Immature natural killer cell (primary cell): ENCODE measurements around the gene CTSA. TPM values are rescaled to one million over a fixed set of nuclear protein-coding genes. Genes with fewer than 3 reads are reported as not detected.

Experiments
- DNase-seq, 3 donors: peaks; one replicate each; pipeline ENCODE4 v3.0.0; 2022; ENCODE audit warnings: mixed read lengths in 1 of 3
- H3K27ac Mint-ChIP-seq, 6 donors: one replicate each; pipeline ENCODE4 v1.8.0; 2020; ENCODE audit warnings: mixed read lengths in 6 of 6, mild to moderate bottlenecking in 5 of 6, inconsistent platforms in 4 of 6, moderate library complexity in 3 of 6
- H3K27me3 Mint-ChIP-seq, 3 donors: one replicate each; pipeline ENCODE4 v1.8.0; 2020 to 2021; ENCODE audit warnings: low read depth in 3 of 3, mild to moderate bottlenecking in 3 of 3, mixed read lengths in 3 of 3, moderate library complexity in 3 of 3, inconsistent platforms in 1 of 3
- H3K36me3 Mint-ChIP-seq, 3 donors: one replicate each; pipeline ENCODE4 v1.8.0; 2020; ENCODE audit warnings: mixed read lengths in 3 of 3, inconsistent platforms in 2 of 3, mild to moderate bottlenecking in 2 of 3
- H3K4me1 Mint-ChIP-seq, 2 donors: one replicate each; pipeline ENCODE4 v1.8.0; 2020; ENCODE audit warnings: inconsistent platforms in 2 of 2, mild to moderate bottlenecking in 2 of 2, mixed read lengths in 2 of 2, moderate library complexity in 1 of 2
- H3K4me3 Mint-ChIP-seq, 5 donors: one replicate each; pipeline ENCODE4 v1.8.0; 2020; ENCODE audit warnings: mild to moderate bottlenecking in 5 of 5, mixed read lengths in 5 of 5, inconsistent platforms in 3 of 5, moderate library complexity in 3 of 5
- H3K9me3 Mint-ChIP-seq, 6 donors: one replicate each; pipeline ENCODE4 v1.8.0; 2020; ENCODE audit warnings: mild to moderate bottlenecking in 6 of 6, mixed read lengths in 6 of 6, inconsistent platforms in 4 of 6, moderate library complexity in 3 of 6
- polyA plus RNA-seq, 3 donors: library from polyadenylated mRNA; unstranded; fragments of 300-500 nt; fragmentation: Illumina TruSeq; gene quantifications; one replicate each; pipeline ENCODE4 v1.2.3, GENCODE V29; 2021

The CTSA gene
- polyA plus RNA-seq, 3 donors from 2014 or later: 76.8 to 119 (median 97.6) TPM

GRCh38 chr20:45935416-45936046, 44.4 kb downstream of the CTSA start:
- Mint-ChIP-seq H3K36me3 (peaks cover 12 to 25% (median 13%) of the 10 kb centered on the region in 3 donors), H3K4me1 (peaks cover 34% of the 10 kb centered on the region in 2 donors), H3K9me3 (no peaks in the 10 kb centered on the region), H3K4me3 (peak overlapping the region; percentile 91 to 96 (median 94)), H3K27ac (peak overlapping the region; percentile 94 to 97 (median 96)), H3K27me3 (peaks cover 17 to 19% (median 19%) of the 10 kb centered on the region in 3 donors)
- no peak for DNase-seq

- H3K4me1 Mint-ChIP-seq: peaks cover 34% of the 10 kb centered on the region in 2 donors
- DNase-seq: no peak
- H3K36me3 Mint-ChIP-seq: peaks cover 12 to 25% (median 13%) of the 10 kb centered on the region in 3 donors
These were observed 46.6 kb downstream of the CTSA start for GRCh38 chr20:45937765-45938164.

DNA sequence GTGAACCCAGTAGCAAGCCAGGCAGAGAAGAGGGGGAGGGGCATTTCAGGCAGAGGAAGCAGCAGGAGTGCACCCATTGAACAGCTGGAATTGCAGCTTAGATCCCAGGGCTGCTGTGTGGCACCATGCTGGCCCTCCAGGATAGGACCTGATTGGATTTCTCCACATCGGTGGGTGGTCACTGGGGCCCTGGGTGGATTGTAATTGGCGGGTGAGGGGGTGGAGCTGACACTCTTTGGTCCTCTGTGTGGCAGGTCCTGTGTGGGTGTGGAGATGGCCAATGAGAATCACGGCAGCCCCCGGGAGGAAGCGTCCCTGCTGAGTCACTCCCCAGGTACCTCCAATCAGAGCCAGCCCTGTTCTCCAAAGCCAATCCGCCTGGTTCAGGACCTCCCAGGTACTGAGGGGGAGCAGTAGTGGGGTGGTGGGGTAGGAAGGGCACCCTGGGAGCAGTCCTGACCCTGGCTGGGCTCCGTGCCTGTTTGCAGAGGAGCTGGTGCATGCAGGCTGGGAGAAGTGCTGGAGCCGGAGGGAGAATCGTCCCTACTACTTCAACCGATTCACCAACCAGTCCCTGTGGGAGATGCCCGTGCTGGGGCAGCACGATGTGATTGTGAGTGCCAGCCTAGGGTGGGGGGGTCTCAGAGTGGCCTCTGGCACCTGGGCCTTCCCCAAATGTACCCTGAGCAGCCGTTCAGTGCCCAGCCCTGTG, 47.7 kb downstream of the CTSA start:
- no peak for DNase-seq
- Mint-ChIP-seq H3K27ac (peak overlapping the region in 3 of 6 donors; percentile 55 to 89 (median 79)), H3K36me3 (peaks cover 14 to 30% (median 14%) of the 10 kb centered on the region in 3 donors), H3K9me3 (no peaks in the 10 kb centered on the region), H3K27me3 (peaks cover 15 to 16% (median 16%) of the 10 kb centered on the region in 3 donors), H3K4me1 (peaks cover 32% of the 10 kb centered on the region in 2 donors), H3K4me3 (no peak overlapping the region)

More at GRCh38 chr20:45937765-45938164, 46.6 kb downstream of the CTSA start:
- peaks cover 17 to 19% (median 19%) of the 10 kb centered on the region in 3 donors for H3K27me3 Mint-ChIP-seq
- H3K27ac Mint-ChIP-seq: peak overlapping the region in 5 of 6 donors; percentile 55 to 89 (median 78)
- no peaks in the 10 kb centered on the region for H3K9me3 Mint-ChIP-seq
- H3K4me3 Mint-ChIP-seq: peak overlapping the region in 4 of 5 donors; percentile 38 to 64 (median 52)

DNA sequence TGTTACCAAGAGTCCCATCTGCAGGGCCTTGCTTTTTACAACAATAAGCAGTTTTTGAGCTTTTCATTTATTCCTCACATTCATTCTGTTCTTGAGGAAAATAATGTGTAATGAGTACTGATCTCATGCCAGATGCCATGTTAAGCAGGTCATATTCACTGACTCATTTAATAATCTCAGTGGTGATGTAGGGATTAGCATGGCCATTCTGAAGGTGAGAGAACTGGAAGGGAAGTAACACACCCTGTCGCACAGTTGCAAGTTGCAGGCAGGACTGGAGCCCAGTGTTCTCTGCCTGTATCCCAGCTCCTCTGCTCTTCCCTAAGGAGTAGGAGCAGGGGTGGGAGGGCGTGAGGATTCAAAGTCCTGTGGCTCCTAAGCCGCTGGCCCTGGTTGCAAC, 48.9 kb downstream of the CTSA start:
- Mint-ChIP-seq H3K27me3 (peaks cover 4 to 9% (median 8%) of the 10 kb centered on the region in 3 donors), H3K4me3 (no peak overlapping the region), H3K9me3 (no peaks in the 10 kb centered on the region), H3K36me3 (peaks cover 20 to 41% (median 21%) of the 10 kb centered on the region in 3 donors), H3K27ac (peak overlapping the region in 2 of 6 donors; percentile 31 to 34), H3K4me1 (peaks cover 42% of the 10 kb centered on the region in 2 donors)
- no peak for DNase-seq

- no peak for DNase-seq
- Mint-ChIP-seq H3K9me3 (no peaks in the 10 kb centered on the region), H3K27ac (peak overlapping the region in 1 of 6 donors; percentile 34), H3K4me1 (peaks cover 42% of the 10 kb centered on the region in 2 donors), H3K36me3 (peaks cover 20 to 42% (median 21%) of the 10 kb centered on the region in 3 donors), H3K4me3 (no peak overlapping the region), H3K27me3 (peaks cover 0 to 7% (median 5%) of the 10 kb centered on the region in 3 donors)
These were observed 49.3 kb downstream of the CTSA start for GRCh38 chr20:45940469-45940868.

- Mint-ChIP-seq H3K27me3 (peaks cover 8 to 13% (median 11%) of the 10 kb centered on the region in 3 donors), H3K4me3 (peak overlapping the region in 2 of 5 donors; percentile 59 to 67), H3K9me3 (no peaks in the 10 kb centered on the region), H3K4me1 (peaks cover 37 to 50% of the 10 kb centered on the region in 2 donors), H3K36me3 (peaks cover 16 to 42% (median 23%) of the 10 kb centered on the region in 3 donors), H3K27ac (peak overlapping the region; percentile 84 to 97 (median 92))
- no peak for DNase-seq
These were observed 52.5 kb downstream of the CTSA start for GRCh38 chr20:45943613-45944012.

GRCh38 chr20:45944151-45944964, 53.2 kb downstream of the CTSA start:
- peaks cover 8 to 13% (median 11%) of the 10 kb centered on the region in 3 donors for H3K27me3 Mint-ChIP-seq
- no peaks in the 10 kb centered on the region for H3K9me3 Mint-ChIP-seq
- H3K27ac Mint-ChIP-seq: peak overlapping the region; percentile 84 to 97 (median 92)
- H3K4me3 Mint-ChIP-seq: peak overlapping the region in 4 of 5 donors; percentile 59 to 83 (median 72)
- peaks cover 37 to 56% of the 10 kb centered on the region in 2 donors for H3K4me1 Mint-ChIP-seq
- peak in 2 of 3 donors; percentile 45 to 67 for DNase-seq
- peaks cover 15 to 40% (median 23%) of the 10 kb centered on the region in 3 donors for H3K36me3 Mint-ChIP-seq

DNA sequence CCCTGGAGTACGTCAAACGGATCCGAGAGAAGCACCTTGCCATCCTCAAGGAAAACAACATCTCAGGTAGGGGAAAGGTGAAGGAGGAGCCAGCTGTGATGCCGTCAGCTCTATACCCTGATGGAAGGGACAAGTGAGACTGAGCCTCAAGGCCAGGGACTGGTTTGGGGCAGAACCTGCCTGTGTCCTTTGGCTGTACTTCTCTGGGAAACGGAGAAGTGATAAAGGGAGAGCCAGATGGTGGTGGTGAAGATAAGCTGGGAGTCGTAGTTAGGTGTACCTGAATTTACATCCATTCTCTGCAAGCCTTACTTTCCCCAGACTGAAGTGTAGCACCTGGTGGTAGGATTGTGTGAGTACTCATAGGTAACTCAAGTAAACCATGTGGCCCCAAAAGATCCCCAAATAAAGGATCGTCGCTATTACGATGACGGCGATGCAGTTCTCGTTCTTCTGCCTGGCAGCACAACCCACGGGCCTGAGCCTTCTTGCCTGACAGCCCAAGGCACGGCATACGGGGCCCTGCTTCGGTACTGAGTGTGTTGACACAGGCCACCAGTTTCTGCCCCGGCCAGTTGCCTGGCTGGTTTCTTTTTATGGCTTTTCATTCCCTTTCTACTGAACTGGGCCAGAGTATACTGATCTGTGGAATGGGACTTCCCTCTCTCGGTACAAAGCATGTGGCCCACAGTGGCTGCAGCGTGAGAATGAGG, 54.0 kb downstream of the CTSA start:
- peaks cover 8 to 13% (median 11%) of the 10 kb centered on the region in 3 donors for H3K27me3 Mint-ChIP-seq
- peaks cover 37 to 58% of the 10 kb centered on the region in 2 donors for H3K4me1 Mint-ChIP-seq
- H3K27ac Mint-ChIP-seq: peak overlapping the region; percentile 88 to 97 (median 92)
- no peaks in the 10 kb centered on the region for H3K9me3 Mint-ChIP-seq
- peak overlapping the region; percentile 18 to 83 (median 77) for H3K4me3 Mint-ChIP-seq
- DNase-seq: no peak
- H3K36me3 Mint-ChIP-seq: peaks cover 10 to 34% (median 16%) of the 10 kb centered on the region in 3 donors

GRCh38 chr20:45945678-45946148, 54.6 kb downstream of the CTSA start:
- Mint-ChIP-seq H3K36me3 (peaks cover 8 to 31% (median 16%) of the 10 kb centered on the region in 3 donors), H3K27ac (peak overlapping the region; percentile 88 to 97 (median 92)), H3K27me3 (peaks cover 8 to 13% (median 11%) of the 10 kb centered on the region in 3 donors), H3K4me3 (peak overlapping the region; percentile 59 to 83 (median 77)), H3K4me1 (peaks cover 37 to 61% of the 10 kb centered on the region in 2 donors), H3K9me3 (no peaks in the 10 kb centered on the region)
- DNase-seq: peak in 2 of 3 donors; percentile 40 to 45

DNA sequence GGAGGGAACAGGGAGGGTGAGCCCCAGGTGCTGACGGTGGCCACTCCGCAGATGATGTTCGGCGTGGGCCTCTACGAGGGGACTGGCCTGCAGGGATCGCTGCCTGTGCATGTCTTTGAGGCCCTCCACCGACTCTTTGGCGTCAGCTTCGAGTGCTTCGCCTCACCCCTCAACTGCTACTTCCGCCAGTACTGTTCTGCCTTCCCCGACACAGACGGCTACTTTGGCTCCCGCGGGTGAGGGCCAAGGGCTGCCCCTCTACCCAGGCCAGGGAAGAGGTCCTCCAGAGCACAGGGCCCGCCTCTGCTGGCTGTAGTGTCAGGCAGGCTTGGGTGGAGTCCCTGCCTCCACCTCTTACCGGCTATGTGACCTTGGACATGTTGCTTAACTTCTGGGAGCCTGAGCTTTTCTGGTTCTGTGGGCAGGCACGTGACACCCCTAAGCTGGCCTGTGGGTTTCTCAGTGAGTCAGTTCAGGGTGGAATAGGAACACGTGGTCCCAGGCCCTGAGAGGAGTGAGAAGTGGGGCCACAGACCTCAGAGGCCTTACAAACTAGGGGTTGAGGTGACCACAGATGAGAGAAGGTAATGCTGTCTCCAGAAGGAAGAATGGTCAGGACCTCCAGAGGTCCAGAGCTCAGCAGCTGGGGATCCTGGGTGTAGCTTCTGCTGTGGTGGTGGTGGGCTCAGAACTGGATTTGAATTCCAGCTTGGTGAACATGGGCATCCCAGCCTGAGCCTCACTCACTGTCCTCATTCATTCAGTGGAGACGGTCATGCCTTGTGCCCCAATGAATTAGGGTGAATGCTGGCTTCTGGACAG, 55.2 kb downstream of the CTSA start:
- Mint-ChIP-seq H3K9me3 (no peaks in the 10 kb centered on the region), H3K36me3 (peaks cover 8 to 31% (median 16%) of the 10 kb centered on the region in 3 donors), H3K27ac (peak overlapping the region; percentile 88 to 97 (median 92)), H3K4me1 (peaks cover 37 to 61% of the 10 kb centered on the region in 2 donors), H3K27me3 (peaks cover 8 to 13% (median 11%) of the 10 kb centered on the region in 3 donors), H3K4me3 (peak overlapping the region; percentile 59 to 83 (median 77))
- DNase-seq: peak; percentile 70 to 92 (median 92)

DNA sequence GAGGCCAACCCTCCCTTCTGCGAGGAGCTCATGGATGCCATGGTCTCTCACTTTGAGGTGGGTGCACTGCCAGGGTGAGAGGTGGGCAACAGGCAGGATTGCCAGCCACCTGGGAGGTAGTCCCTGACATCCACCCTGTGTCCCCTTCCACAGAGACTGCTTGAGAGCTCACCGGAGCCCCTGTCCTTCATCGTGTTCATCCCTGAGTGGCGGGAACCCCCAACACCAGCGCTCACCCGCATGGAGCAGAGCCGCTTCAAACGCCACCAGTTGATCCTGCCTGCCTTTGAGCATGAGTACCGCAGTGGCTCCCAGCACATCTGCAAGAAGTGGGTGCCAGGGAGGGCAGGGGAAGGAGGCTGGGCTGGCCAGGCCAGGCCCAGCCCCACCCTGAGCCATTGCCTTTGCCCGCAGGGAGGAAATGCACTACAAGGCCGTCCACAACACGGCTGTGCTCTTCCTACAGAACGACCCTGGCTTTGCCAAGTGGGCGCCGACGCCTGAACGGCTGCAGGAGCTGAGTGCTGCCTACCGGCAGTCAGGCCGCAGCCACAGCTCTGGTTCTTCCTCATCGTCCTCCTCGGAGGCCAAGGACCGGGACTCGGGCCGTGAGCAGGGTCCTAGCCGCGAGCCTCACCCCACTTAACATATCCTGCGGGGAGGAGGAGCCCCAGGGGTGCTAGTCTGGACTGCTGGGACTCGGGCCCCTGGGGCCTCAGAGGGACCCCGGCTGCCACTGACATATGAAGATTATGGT, 56.2 kb downstream of the CTSA start:
- peak overlapping the region in 1 of 5 donors; percentile 25 for H3K4me3 Mint-ChIP-seq
- peaks cover 8 to 36% (median 16%) of the 10 kb centered on the region in 3 donors for H3K36me3 Mint-ChIP-seq
- H3K27ac Mint-ChIP-seq: peak overlapping the region; percentile 68 to 97 (median 92)
- peaks cover 13 to 16% (median 15%) of the 10 kb centered on the region in 3 donors for H3K27me3 Mint-ChIP-seq
- no peak for DNase-seq
- peaks cover 37 to 64% of the 10 kb centered on the region in 2 donors for H3K4me1 Mint-ChIP-seq
- no peaks in the 10 kb centered on the region for H3K9me3 Mint-ChIP-seq
